NCI-H146 treated with DMSO at 0.1 percent for 48 hours (cell line): ENCODE results near the gene NCAM2.
"Not testable (repeated sequence)": the region's sequence is repeated elsewhere in the genome, so short reads cannot be mapped to it uniquely, and the experiment has no call there.

Source experiments
- DNase-seq: peaks from one replicate; lab custom pipeline; 2025; ENCODE audit not compliant: unreplicated experiment; lab: John Stamatoyannopoulos, UW

The NCAM2 gene

GRCh38 chr21:21297211-21297610, 299.0 kb downstream of the NCAM2 start:
- no peak for DNase-seq

- no peak for DNase-seq
Measured at GRCh38 chr21:21301013-21301412, 302.8 kb downstream of the NCAM2 start.

GRCh38 chr21:21309510-21309909, 311.3 kb downstream of the NCAM2 start:
- no peak for DNase-seq

GRCh38 chr21:21324297-21324696, 326.1 kb downstream of the NCAM2 start:
- no peak for DNase-seq

- DNase-seq, result no peak
Measured at GRCh38 chr21:21332492-21332891, 334.3 kb downstream of the NCAM2 start.

- DNase-seq, result no peak
Measured at GRCh38 chr21:21341041-21341440, 342.8 kb downstream of the NCAM2 start.

- DNase-seq, result no peak
Measured at GRCh38 chr21:21345296-21345695, 347.1 kb downstream of the NCAM2 start.

GRCh38 chr21:21345872-21346271, 347.7 kb downstream of the NCAM2 start:
- no peak for DNase-seq

- DNase-seq, result no peak
Measured at GRCh38 chr21:21366277-21366676, 368.1 kb downstream of the NCAM2 start.

- no peak for DNase-seq
Measured at GRCh38 chr21:21367583-21367982, 369.4 kb downstream of the NCAM2 start.

- no peak for DNase-seq
Measured at GRCh38 chr21:21373969-21374368, 375.8 kb downstream of the NCAM2 start.

- no peak for DNase-seq
Measured at GRCh38 chr21:21383126-21383525, 384.9 kb downstream of the NCAM2 start.

- DNase-seq, result no peak
Measured at GRCh38 chr21:21384977-21385376, 386.8 kb downstream of the NCAM2 start.

- DNase-seq, result no peak
Measured at GRCh38 chr21:21385404-21385803, 387.2 kb downstream of the NCAM2 start.

- DNase-seq, result no peak
Measured at GRCh38 chr21:21387916-21388315, 389.7 kb downstream of the NCAM2 start.

GRCh38 chr21:21394064-21394463, 395.9 kb downstream of the NCAM2 start:
- DNase-seq, result no peak

- DNase-seq, result no peak
Measured at GRCh38 chr21:21396424-21396823, 398.2 kb downstream of the NCAM2 start.

GRCh38 chr21:21397464-21397863, 399.3 kb downstream of the NCAM2 start:
- no peak for DNase-seq

- no peak for DNase-seq
Measured at GRCh38 chr21:21401444-21401843, 403.2 kb downstream of the NCAM2 start.

GRCh38 chr21:21402187-21402586, 404.0 kb downstream of the NCAM2 start:
- DNase-seq, result not testable (repeated sequence)

- not testable (repeated sequence) for DNase-seq
Measured at GRCh38 chr21:21404261-21404660, 406.1 kb downstream of the NCAM2 start.

- DNase-seq, result no peak
Measured at GRCh38 chr21:21406921-21407320, 408.7 kb downstream of the NCAM2 start.

GRCh38 chr21:21412096-21412495, 413.9 kb downstream of the NCAM2 start:
- DNase-seq, result no peak

- no peak for DNase-seq
Measured at GRCh38 chr21:21415741-21416140, 417.5 kb downstream of the NCAM2 start.
